GM12872 (cell line): ENCODE measurements around the gene MIF.

Experiments
- TF ChIP-seq, protein P1 (sequence below): IDR thresholded peaks from 3 replicates; pipeline ENCODE4 v1.5.1; 2011; ENCODE audit warnings: low read depth, mild to moderate bottlenecking, low read length, moderate library complexity; ENCODE audit not compliant: insufficient read depth

MIF gene

DNA sequence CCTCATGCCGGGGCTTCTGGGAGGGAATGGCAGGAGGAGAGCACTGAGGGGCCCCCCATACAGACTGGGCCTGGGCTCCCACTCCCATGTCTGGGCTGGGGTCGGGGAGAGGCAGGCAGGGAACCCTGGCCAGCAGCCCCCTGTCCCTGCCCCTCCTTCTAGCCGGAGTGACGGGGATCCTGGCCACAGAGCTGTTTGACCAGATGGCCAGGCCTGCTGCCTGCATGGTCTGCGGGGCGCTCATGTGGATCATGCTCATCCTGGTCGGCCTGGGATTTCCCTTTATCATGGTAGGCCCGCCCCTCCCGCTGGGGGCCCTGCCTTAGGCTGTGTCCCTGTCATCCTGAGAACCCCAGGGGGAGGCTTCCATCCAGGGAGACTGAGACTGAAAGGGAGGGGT is 10.0 kb upstream of the MIF start:
- TF ChIP-seq, protein P1, sequence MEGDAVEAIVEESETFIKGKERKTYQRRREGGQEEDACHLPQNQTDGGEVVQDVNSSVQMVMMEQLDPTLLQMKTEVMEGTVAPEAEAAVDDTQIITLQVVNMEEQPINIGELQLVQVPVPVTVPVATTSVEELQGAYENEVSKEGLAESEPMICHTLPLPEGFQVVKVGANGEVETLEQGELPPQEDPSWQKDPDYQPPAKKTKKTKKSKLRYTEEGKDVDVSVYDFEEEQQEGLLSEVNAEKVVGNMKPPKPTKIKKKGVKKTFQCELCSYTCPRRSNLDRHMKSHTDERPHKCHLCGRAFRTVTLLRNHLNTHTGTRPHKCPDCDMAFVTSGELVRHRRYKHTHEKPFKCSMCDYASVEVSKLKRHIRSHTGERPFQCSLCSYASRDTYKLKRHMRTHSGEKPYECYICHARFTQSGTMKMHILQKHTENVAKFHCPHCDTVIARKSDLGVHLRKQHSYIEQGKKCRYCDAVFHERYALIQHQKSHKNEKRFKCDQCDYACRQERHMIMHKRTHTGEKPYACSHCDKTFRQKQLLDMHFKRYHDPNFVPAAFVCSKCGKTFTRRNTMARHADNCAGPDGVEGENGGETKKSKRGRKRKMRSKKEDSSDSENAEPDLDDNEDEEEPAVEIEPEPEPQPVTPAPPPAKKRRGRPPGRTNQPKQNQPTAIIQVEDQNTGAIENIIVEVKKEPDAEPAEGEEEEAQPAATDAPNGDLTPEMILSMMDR: no peak

DNA sequence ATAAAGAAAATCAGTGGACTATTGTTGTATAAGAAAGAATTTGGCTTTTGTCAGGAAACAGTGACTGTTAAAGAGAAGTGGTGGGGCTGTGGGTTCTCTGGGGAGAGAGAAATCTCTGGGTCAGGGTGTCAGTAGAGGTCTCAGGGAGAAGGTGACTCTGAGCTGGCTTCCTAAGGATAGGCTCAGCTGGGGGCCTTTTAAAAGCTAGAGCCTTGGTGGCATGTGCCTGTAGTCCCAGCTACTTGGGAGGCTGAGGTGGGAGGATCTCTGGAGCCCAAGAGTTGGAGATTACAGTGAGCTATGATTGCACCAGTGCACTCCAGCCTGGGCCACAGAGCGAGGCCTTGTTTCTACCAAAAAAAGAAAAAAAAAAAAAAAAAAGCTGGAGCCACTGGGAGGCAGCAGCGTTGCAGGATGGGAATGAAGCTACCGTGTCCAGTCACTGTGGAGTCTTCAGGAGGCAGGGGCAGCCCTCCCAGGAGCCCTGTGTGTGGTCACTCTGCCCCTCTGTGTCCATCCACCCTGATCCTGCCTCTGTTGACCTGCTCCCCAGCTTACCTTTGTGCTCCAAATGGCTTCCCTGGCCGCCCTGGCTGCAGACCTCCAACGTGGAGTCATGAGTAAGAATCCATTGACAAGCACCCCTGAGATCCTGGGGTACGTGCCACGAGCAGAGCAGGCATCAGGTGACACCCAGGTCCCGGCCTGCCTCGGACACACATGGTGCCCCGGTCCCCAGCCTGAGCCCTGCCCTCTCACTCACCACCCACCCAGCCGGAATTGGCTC is 5.4 kb upstream of the MIF start:
- TF ChIP-seq, protein P1: no peak

DNA sequence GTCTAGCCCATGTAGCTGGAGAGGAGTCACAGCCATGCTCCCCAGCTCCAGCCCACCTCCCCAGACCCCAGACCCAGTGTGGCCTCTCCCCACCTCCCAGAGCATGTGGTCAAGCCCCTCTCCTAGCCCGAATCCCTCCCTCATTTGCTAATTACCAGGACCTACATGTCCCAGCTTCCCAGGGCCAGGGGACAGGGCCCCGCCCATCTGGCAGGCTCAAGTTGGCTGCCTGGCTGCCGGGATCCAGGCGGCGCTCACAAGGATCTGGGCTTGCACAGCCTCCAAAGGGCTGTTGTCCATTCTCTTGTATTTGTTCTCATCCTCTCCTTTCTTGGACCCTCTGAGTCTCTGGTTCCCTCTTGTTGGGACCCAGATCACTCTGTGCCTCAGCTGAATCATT is 4.6 kb upstream of the MIF start:
- TF ChIP-seq, protein P1: no peak

DNA sequence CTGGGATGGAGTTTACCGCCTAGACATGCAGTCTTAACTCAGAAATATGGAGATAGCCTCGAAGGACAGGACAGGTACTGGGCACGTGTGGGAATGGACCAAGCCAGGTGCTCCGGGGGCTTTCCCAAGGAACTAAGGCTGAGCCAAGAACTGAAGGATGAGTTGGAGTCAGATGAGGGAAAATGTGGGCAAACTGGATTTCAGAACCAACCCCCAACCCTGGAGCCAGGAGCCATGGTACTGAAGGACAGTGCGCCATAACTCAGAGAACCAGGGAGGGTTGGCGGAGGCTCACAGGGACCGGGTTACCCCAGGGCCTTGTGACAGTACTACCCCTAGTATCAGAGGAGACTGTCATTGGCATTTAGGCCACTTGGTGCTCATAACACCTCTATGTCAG is 2.5 kb upstream of the MIF start:
- TF ChIP-seq, protein P1: no peak

DNA sequence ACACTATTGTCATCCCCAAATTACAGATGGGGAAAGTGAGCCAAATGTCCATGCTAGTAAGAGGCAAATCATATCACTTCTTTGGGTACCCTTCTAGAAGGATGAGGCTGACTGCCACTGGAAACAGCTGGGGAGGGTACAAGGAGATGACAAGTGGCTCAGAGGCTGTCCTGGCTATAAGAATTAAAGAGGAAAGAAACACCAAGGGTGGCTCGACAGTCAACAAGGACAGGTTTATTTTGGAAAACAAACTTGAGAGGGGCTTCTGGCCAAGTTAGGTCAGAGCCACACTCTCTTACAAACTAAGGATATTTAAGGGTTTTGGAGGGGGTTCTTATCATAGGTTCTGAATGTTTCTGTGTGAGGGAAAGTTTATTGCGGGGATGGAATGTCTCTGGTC is 2.1 kb upstream of the MIF start:
- TF ChIP-seq, protein P1: no peak

DNA sequence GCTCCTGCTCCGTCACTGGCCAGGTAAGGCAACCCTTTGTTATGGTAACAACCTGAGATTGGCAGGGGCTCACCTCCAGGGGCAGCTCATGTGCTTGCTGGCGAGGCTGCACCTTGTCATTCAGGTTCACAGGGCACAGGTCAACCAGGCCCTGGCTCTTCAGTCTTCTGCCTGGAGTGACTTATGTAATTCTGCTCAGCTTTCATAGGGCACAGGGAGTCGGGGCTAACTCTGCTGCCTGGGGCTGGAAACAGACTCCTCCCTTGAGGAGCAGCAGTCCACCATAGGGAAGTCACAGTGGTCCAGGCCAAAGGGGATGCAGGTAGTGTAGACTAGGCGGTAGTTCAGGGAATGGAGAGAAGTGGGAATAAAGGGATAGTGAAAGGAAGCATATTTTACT is 1.5 kb upstream of the MIF start:
- TF ChIP-seq, protein P1: no peak

DNA sequence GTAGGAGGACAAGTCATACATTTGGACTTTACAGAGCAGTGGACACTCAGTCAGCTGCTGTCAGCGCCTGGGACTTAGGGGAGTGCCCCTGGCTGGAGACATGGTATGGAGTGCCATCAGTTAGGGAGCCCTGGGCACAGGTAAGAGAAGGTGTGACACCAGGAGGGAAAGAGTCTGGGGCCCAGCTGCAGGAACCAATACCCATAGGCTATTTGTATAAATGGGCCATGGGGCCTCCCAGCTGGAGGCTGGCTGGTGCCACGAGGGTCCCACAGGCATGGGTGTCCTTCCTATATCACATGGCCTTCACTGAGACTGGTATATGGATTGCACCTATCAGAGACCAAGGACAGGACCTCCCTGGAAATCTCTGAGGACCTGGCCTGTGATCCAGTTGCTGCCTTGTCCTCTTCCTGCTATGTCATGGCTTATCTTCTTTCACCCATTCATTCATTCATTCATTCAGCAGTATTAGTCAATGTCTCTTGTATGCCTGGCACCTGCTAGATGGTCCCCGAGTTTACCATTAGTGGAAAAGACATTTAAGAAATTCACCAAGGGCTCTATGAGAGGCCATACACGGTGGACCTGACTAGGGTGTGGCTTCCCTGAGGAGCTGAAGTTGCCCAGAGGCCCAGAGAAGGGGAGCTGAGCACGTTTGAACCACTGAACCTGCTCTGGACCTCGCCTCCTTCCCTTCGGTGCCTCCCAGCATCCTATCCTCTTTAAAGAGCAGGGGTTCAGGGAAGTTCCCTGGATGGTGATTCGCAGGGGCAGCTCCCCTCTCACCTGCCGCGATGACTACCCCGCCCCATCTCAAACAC is 850 bp upstream of the MIF start:
- TF ChIP-seq, protein P1: no peak
